ENCODE data around the gene CYBRD1. TPM values are rescaled to one million over a fixed set of nuclear protein-coding genes. Genes with fewer than 3 reads are reported as not detected.
A peak's percentile ranks its signal among the peaks of the same experiment; 100 is the strongest.
"Not testable (repeated sequence)": the region's sequence is repeated elsewhere in the genome, so short reads cannot be mapped to it uniquely, and the experiment has no call there.

Gene CYBRD1
- total RNA-seq, 2 donors from 2014 or later, result 100 to 238 TPM

DNA sequence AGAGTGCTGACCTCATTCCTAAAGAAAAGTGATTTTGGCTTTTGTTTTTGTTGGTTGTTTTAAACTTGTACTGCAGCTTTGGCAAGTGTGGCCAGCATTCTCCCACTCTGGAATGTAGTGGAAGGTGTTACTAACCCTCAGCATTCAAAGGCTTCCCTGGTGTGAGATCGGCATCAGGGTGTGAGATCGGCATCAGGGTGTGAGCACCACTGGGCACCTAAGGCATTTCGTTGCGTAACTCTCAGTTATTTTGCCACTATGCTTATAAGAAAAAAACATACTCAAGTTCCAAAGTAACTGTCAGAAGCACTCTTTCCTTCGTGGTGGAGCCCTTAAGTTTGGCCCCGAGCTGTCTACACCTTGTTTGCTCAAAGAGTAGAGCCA, 1.7 kb downstream of the CYBRD1 start:
- no peaks in the 10 kb centered on the region for H3K36me3 ChIP-seq
- no peaks in the 10 kb centered on the region for H3K27me3 ChIP-seq
- H3K27ac ChIP-seq, result peak overlapping the region; percentile 87 to 89
- DNase-seq (ENCODE audit: low spot score), result no peak
- peak overlapping the region; percentile 77 to 83 for H3K4me3 ChIP-seq
- peaks cover 0 to 20% of the 10 kb centered on the region in 2 donors for H3K4me1 ChIP-seq
- TF ChIP-seq, protein P1, sequence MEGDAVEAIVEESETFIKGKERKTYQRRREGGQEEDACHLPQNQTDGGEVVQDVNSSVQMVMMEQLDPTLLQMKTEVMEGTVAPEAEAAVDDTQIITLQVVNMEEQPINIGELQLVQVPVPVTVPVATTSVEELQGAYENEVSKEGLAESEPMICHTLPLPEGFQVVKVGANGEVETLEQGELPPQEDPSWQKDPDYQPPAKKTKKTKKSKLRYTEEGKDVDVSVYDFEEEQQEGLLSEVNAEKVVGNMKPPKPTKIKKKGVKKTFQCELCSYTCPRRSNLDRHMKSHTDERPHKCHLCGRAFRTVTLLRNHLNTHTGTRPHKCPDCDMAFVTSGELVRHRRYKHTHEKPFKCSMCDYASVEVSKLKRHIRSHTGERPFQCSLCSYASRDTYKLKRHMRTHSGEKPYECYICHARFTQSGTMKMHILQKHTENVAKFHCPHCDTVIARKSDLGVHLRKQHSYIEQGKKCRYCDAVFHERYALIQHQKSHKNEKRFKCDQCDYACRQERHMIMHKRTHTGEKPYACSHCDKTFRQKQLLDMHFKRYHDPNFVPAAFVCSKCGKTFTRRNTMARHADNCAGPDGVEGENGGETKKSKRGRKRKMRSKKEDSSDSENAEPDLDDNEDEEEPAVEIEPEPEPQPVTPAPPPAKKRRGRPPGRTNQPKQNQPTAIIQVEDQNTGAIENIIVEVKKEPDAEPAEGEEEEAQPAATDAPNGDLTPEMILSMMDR (IDR thresholded peaks at IDR 0.05), result no peak
- H3K9me3 ChIP-seq, result no peaks in the 10 kb centered on the region

GRCh38 chr2:171529914-171530313, 7.6 kb downstream of the CYBRD1 start:
- Histone ChIP-seq H3K27ac (no peak overlapping the region), H3K4me3 (no peak overlapping the region), H3K36me3 (no peaks in the 10 kb centered on the region), H3K9me3 (no peaks in the 10 kb centered on the region), H3K4me1 (peaks cover 0 to 19% of the 10 kb centered on the region in 2 donors), H3K27me3 (no peaks in the 10 kb centered on the region)
- DNase-seq (ENCODE audit: low spot score), result no peak
- TF ChIP-seq, protein P1 (IDR thresholded peaks at IDR 0.05), result peak in 1 of 2 donors; percentile 38

GRCh38 chr2:171530378-171530777, 8.1 kb downstream of the CYBRD1 start:
- H3K4me3 ChIP-seq, result no peak overlapping the region
- TF ChIP-seq, protein P1 (IDR thresholded peaks at IDR 0.05), result no peak
- no peak overlapping the region for H3K27ac ChIP-seq

GRCh38 chr2:171530859-171531258, 8.6 kb downstream of the CYBRD1 start:
- H3K4me3 ChIP-seq, H3K27ac ChIP-seq: not testable (repeated sequence)
- peaks cover 0 to 19% of the 10 kb centered on the region in 2 donors for H3K4me1 ChIP-seq

More at GRCh38 chr2:171530378-171530777, 8.1 kb downstream of the CYBRD1 start:
- peaks cover 0 to 19% of the 10 kb centered on the region in 2 donors for H3K4me1 ChIP-seq
- no peak for DNase-seq (ENCODE audit: low spot score)
- no peaks in the 10 kb centered on the region for H3K27me3 ChIP-seq
- H3K36me3 ChIP-seq, result no peaks in the 10 kb centered on the region
- H3K9me3 ChIP-seq, result no peaks in the 10 kb centered on the region

DNA sequence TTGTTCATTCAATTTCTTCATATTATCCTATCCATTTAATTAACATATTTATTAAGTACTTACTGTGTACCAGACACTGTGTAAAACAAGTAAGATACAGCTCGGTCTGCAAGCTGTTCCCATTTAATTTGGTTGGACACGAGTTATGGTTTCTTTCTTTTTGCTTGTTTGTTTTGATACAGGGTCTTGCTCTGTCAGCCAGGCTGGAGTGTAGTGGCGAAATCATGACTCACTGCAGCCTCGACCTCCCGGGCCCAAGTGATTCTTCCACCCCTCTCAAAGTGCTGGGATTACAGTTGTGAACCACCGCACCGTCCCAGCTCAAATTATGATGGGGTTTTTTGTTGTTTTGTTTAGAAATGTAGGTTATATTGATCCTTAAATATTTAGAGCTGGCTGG, 9.0 kb downstream of the CYBRD1 start:
- DNase-seq (ENCODE audit: low spot score), result peak; percentile 70
- H3K4me1 ChIP-seq, result peaks cover 0 to 19% of the 10 kb centered on the region in 2 donors
- H3K9me3 ChIP-seq, result no peaks in the 10 kb centered on the region
- H3K36me3 ChIP-seq, result no peaks in the 10 kb centered on the region
- TF ChIP-seq, protein P1 (IDR thresholded peaks at IDR 0.05), result no peak
- H3K27ac ChIP-seq, result peak overlapping the region in 1 of 2 donors; percentile 12
- H3K27me3 ChIP-seq, result no peaks in the 10 kb centered on the region
- no peak overlapping the region for H3K4me3 ChIP-seq

More at GRCh38 chr2:171530859-171531258, 8.6 kb downstream of the CYBRD1 start:
- DNase-seq (ENCODE audit: low spot score); H3K9me3 ChIP-seq; H3K36me3 ChIP-seq; H3K27me3 ChIP-seq: not testable (repeated sequence)

DNA sequence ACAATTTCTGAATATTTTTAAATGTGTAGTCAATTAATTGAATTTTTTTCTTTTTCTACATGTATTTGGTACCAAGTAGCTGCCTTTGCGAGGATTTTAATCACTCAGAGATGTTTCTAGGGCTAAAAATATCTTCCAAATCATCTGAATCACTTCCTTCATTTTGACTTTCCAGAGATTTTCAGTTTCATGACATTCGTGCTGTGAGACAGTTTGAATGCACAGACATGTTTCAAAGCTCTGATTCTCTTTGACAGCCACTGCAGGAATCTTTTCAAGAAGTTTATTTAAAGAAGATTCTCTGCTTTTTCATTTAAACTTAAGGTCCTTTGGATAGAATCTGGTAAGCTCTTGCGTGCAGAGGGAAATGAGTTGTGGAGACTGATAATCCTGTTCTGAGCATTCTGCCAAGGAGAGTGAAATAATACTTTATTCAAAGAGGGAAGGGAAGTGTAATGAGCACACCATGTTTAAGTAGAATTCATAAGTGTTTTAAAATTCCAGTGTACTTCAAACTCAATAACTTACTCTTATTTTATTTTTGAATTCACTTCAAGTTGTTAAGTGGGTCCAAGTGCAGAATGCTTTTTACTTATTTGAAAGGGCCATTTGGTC, 9.7 kb downstream of the CYBRD1 start:
- no peak overlapping the region for H3K4me3 ChIP-seq
- no peak for DNase-seq (ENCODE audit: low spot score)
- H3K27ac ChIP-seq, result peak overlapping the region; percentile 12 to 33
- H3K36me3 ChIP-seq, result no peaks in the 10 kb centered on the region
- no peaks in the 10 kb centered on the region for H3K27me3 ChIP-seq
- H3K4me1 ChIP-seq, result peaks cover 0 to 19% of the 10 kb centered on the region in 2 donors
- TF ChIP-seq, protein P1 (IDR thresholded peaks at IDR 0.05), result no peak
- no peaks in the 10 kb centered on the region for H3K9me3 ChIP-seq

Data from right atrium auricular region (tissue), 2 donors.